SK-N-SH treated with all-trans-retinoic acid at 6 μM for 48 hours (cell line): Measurements from ENCODE around the gene KRTAP2-1.

Experiments
- ATAC-seq: fragments of 200-7000 bp; cut with Tn5 transposase; 3 replicates; pipeline ENCODE4 v1.9.1; 2020; ENCODE audit warnings: mild to moderate bottlenecking, moderate library complexity
- OSR1 ChIP-seq: fragments of 250-450 bp; sonication (Bioruptor Pico); IDR thresholded peaks from 2 replicates; pipeline ENCODE4 v1.8.0; 2022; ENCODE audit warnings: moderate library complexity, mild to moderate bottlenecking, inconsistent platforms

Gene KRTAP2-1

GRCh38 chr17:40996829-40997228 is 50.3 kb downstream of the KRTAP2-1 start:
- no peak for ATAC-seq
- TF ChIP-seq OSR1 (CRISPR knock-in tag), result no peak
